H7 (cell line): Measurements from ENCODE around the gene CSF2. TPM values are rescaled to one million over a fixed set of nuclear protein-coding genes. Genes with fewer than 3 reads are reported as not detected.
A peak's percentile ranks its signal among the peaks of the same experiment; 100 is the strongest.

Experiments
- DNase-seq: peaks from one replicate; pipeline ENCODE4 v3.0.0; 2012
- H3K27me3 ChIP-seq: 2 replicates; pipeline ENCODE4 v1.6.0; 2011; ENCODE audit warnings: mild to moderate bottlenecking, low read length; ENCODE audit not compliant: control insufficient read depth, insufficient read depth
- H3K36me3 ChIP-seq: replicated peaks from 2 replicates; pipeline ENCODE4 v1.5.1; 2011; ENCODE audit warnings: low read length; ENCODE audit not compliant: control insufficient read depth, insufficient read depth
- H3K4me3 ChIP-seq: 2 replicates; pipeline ENCODE4 v1.5.1; 2011; ENCODE audit warnings: low read depth, mild to moderate bottlenecking, control low read depth, low read length, moderate library complexity; ENCODE audit not compliant: insufficient read depth
- total RNA-seq: library from RNA; depleted of rRNA; stranded (reverse); fragments of >200 nt; shearing (Covaris generic); gene quantifications from 2 replicates; pipeline ENCODE4 v1.2.3, GENCODE V29; 2014; rRNA removed

Gene CSF2
- not detected in 2 replicates for total RNA-seq

GRCh38 chr5:132073231-132074013 lies at the start of gene CSF2:
TSS of gene CSF2 (plus strand) at chr5:132073789. CDS start at chr5:132073824, 35 bp downstream.
- no peak for DNase-seq
- no peaks in the 10 kb centered on the region for H3K36me3 ChIP-seq
- no peak within 1 kb of the TSS for H3K4me3 ChIP-seq
- H3K27me3 ChIP-seq, result no peaks in the 10 kb centered on the region

GRCh38 chr5:132024117-132024435 lies 49.5 kb upstream of the CSF2 start:
- no peak overlapping the region for H3K4me3 ChIP-seq

GRCh38 chr5:132024789-132025402 lies 48.7 kb upstream of the CSF2 start:
- Histone ChIP-seq H3K36me3 (no peaks in the 10 kb centered on the region), H3K4me3 (no peak overlapping the region), H3K27me3 (no peaks in the 10 kb centered on the region; the same call in 1 of the 2 replicates)
- peak; percentile 53 for DNase-seq

More at GRCh38 chr5:132024117-132024435, 49.5 kb upstream of the CSF2 start:
- Histone ChIP-seq H3K36me3 (no peaks in the 10 kb centered on the region), H3K27me3 (no peaks in the 10 kb centered on the region; the same call in 1 of the 2 replicates)
- DNase-seq, result no peak

GRCh38 chr5:132025403-132025971 lies 48.1 kb upstream of the CSF2 start:
- Histone ChIP-seq H3K4me3 (no peak overlapping the region), H3K27me3 (no peaks in the 10 kb centered on the region; the same call in 1 of the 2 replicates), H3K36me3 (no peaks in the 10 kb centered on the region)
- peak; percentile 0 for DNase-seq

- H3K27me3 ChIP-seq, result no peaks in the 10 kb centered on the region
- DNase-seq, result peak; percentile 1
- H3K4me3 ChIP-seq, result no peak overlapping the region
- no peaks in the 10 kb centered on the region for H3K36me3 ChIP-seq
These were observed 47.0 kb upstream of the CSF2 start for GRCh38 chr5:132026516-132027008.

GRCh38 chr5:132027027-132027426 lies 46.6 kb upstream of the CSF2 start:
- H3K36me3 ChIP-seq, result no peaks in the 10 kb centered on the region
- no peak overlapping the region for H3K4me3 ChIP-seq
- peak; percentile 1 for DNase-seq
- H3K27me3 ChIP-seq, result no peaks in the 10 kb centered on the region

- no peak overlapping the region for H3K4me3 ChIP-seq
- H3K36me3 ChIP-seq, result no peaks in the 10 kb centered on the region
- DNase-seq, result peak; percentile 2
- H3K27me3 ChIP-seq, result no peaks in the 10 kb centered on the region
These were observed 43.8 kb upstream of the CSF2 start for GRCh38 chr5:132029609-132030330.

GRCh38 chr5:132030610-132031009 lies 43.0 kb upstream of the CSF2 start:
- Histone ChIP-seq H3K27me3 (no peaks in the 10 kb centered on the region), H3K36me3 (no peaks in the 10 kb centered on the region), H3K4me3 (no peak overlapping the region)
- no peak for DNase-seq

GRCh38 chr5:132032196-132032595 lies 41.4 kb upstream of the CSF2 start:
- H3K36me3 ChIP-seq, result no peaks in the 10 kb centered on the region
- no peak overlapping the region for H3K4me3 ChIP-seq
- no peaks in the 10 kb centered on the region for H3K27me3 ChIP-seq
- no peak for DNase-seq

GRCh38 chr5:132033122-132033521 lies 40.5 kb upstream of the CSF2 start:
- no peak for DNase-seq
- no peaks in the 10 kb centered on the region for H3K27me3 ChIP-seq
- no peaks in the 10 kb centered on the region for H3K36me3 ChIP-seq
- H3K4me3 ChIP-seq, result no peak overlapping the region

- no peak overlapping the region for H3K4me3 ChIP-seq
- DNase-seq, result no peak
- H3K27me3 ChIP-seq, result no peaks in the 10 kb centered on the region
- no peaks in the 10 kb centered on the region for H3K36me3 ChIP-seq
These were observed 36.2 kb upstream of the CSF2 start for GRCh38 chr5:132037353-132037752.

- DNase-seq, result no peak
- H3K4me3 ChIP-seq, result no peak overlapping the region
- no peaks in the 10 kb centered on the region for H3K36me3 ChIP-seq
- H3K27me3 ChIP-seq, result no peaks in the 10 kb centered on the region
These were observed 29.4 kb upstream of the CSF2 start for GRCh38 chr5:132044207-132044606.

- DNase-seq, result no peak
These were observed 26.7 kb upstream of the CSF2 start for GRCh38 chr5:132046880-132047299.

GRCh38 chr5:132049093-132049492 lies 24.5 kb upstream of the CSF2 start:
- DNase-seq, result no peak
- Histone ChIP-seq H3K27me3 (no peaks in the 10 kb centered on the region), H3K4me3 (no peak overlapping the region), H3K36me3 (no peaks in the 10 kb centered on the region)

More at GRCh38 chr5:132046880-132047299, 26.7 kb upstream of the CSF2 start:
- Histone ChIP-seq H3K27me3 (no peaks in the 10 kb centered on the region), H3K4me3 (no peak overlapping the region), H3K36me3 (no peaks in the 10 kb centered on the region)
